ENCODE data around the gene KIAA1671.

Gene KIAA1671

GRCh38 chr22:24952837-24953383, 394 bp downstream of the KIAA1671 start:
- DNase-seq (ENCODE audit: low read depth): no peak

- DNase-seq (ENCODE audit: low read depth): no peak
These were observed 1.0 kb downstream of the KIAA1671 start for GRCh38 chr22:24953384-24954113.

GRCh38 chr22:24954114-24954463, 1.6 kb downstream of the KIAA1671 start:
- no peak for DNase-seq (ENCODE audit: low read depth)

- DNase-seq (ENCODE audit: low read depth): no peak
These were observed 2.3 kb downstream of the KIAA1671 start for GRCh38 chr22:24954856-24955255.

GRCh38 chr22:24957043-24957442, 4.5 kb downstream of the KIAA1671 start:
- no peak for DNase-seq (ENCODE audit: low read depth)

GRCh38 chr22:24961217-24961844, 8.8 kb downstream of the KIAA1671 start:
- DNase-seq (ENCODE audit: low read depth): no peak

- DNase-seq (ENCODE audit: low read depth): no peak
These were observed 9.6 kb downstream of the KIAA1671 start for GRCh38 chr22:24962094-24962493.

- DNase-seq (ENCODE audit: low read depth): no peak
These were observed 10.3 kb downstream of the KIAA1671 start for GRCh38 chr22:24962835-24963234.

GRCh38 chr22:24964441-24964840, 11.9 kb downstream of the KIAA1671 start:
- no peak for DNase-seq (ENCODE audit: low read depth)

GRCh38 chr22:24965822-24966626, 13.5 kb downstream of the KIAA1671 start:
- no peak for DNase-seq (ENCODE audit: low read depth)

- no peak for DNase-seq (ENCODE audit: low read depth)
These were observed 15.6 kb downstream of the KIAA1671 start for GRCh38 chr22:24968066-24968561.

GRCh38 chr22:24969560-24970301, 17.2 kb downstream of the KIAA1671 start:
- no peak for DNase-seq (ENCODE audit: low read depth)

GRCh38 chr22:24972369-24972768, 19.9 kb downstream of the KIAA1671 start:
- no peak for DNase-seq (ENCODE audit: low read depth)

GRCh38 chr22:24973872-24974271, 21.4 kb downstream of the KIAA1671 start:
- DNase-seq (ENCODE audit: low read depth): no peak

- no peak for DNase-seq (ENCODE audit: low read depth)
These were observed 22.7 kb downstream of the KIAA1671 start for GRCh38 chr22:24975125-24975640.

GRCh38 chr22:24975813-24976341, 23.4 kb downstream of the KIAA1671 start:
- DNase-seq (ENCODE audit: low read depth): no peak

- DNase-seq (ENCODE audit: low read depth): no peak
These were observed 24.1 kb downstream of the KIAA1671 start for GRCh38 chr22:24976442-24977218.

- no peak for DNase-seq (ENCODE audit: low read depth)
These were observed 25.1 kb downstream of the KIAA1671 start for GRCh38 chr22:24977370-24978221.

GRCh38 chr22:24978308-24978707, 25.8 kb downstream of the KIAA1671 start:
- DNase-seq (ENCODE audit: low read depth): no peak

GRCh38 chr22:24981066-24981465, 28.6 kb downstream of the KIAA1671 start:
- DNase-seq (ENCODE audit: low read depth): no peak

Data from non-pigmented ciliary epithelial cell (primary cell).